HG02884 (cell line): ENCODE data around the gene PARM1.
"Not testable (repeated sequence)": the region's sequence is repeated elsewhere in the genome, so short reads cannot be mapped to it uniquely, and the experiment has no call there.

Experiments
- ATAC-seq: cut with Tn5 transposase; IDR thresholded peaks from one replicate; pipeline ENCODE4 v1.9.1; 2021; ENCODE audit warnings: mild to moderate bottlenecking, moderate library complexity; ENCODE audit not compliant: unreplicated experiment

The PARM1 gene

GRCh38 chr4:74982546-74983252 lies 49.8 kb downstream of the PARM1 start:
- no peak for ATAC-seq

- ATAC-seq: no peak
These were observed 50.3 kb downstream of the PARM1 start for GRCh38 chr4:74983253-74983635.

- ATAC-seq: no peak
These were observed 57.5 kb downstream of the PARM1 start for GRCh38 chr4:74990276-74990875.

GRCh38 chr4:74994436-74994835 lies 61.5 kb downstream of the PARM1 start:
- not testable (repeated sequence) for ATAC-seq

- ATAC-seq: no peak
These were observed 64.1 kb downstream of the PARM1 start for GRCh38 chr4:74996996-74997395.

GRCh38 chr4:74997948-74998729 lies 65.2 kb downstream of the PARM1 start:
- no peak for ATAC-seq

GRCh38 chr4:74999714-75000309 lies 66.9 kb downstream of the PARM1 start:
- ATAC-seq: no peak

GRCh38 chr4:75001871-75002270 lies 69.0 kb downstream of the PARM1 start:
- no peak for ATAC-seq

GRCh38 chr4:75002381-75002780 lies 69.5 kb downstream of the PARM1 start:
- no peak for ATAC-seq

GRCh38 chr4:75003979-75004378 lies 71.1 kb downstream of the PARM1 start:
- no peak for ATAC-seq

- ATAC-seq: peak; percentile 56
These were observed 72.1 kb downstream of the PARM1 start for GRCh38 chr4:75004755-75005668.

- no peak for ATAC-seq
These were observed 72.8 kb downstream of the PARM1 start for GRCh38 chr4:75005727-75006126.

- ATAC-seq: no peak
These were observed 75.0 kb downstream of the PARM1 start for GRCh38 chr4:75007891-75008290.

GRCh38 chr4:75009138-75009537 lies 76.2 kb downstream of the PARM1 start:
- no peak for ATAC-seq

GRCh38 chr4:75011131-75011795 lies 78.3 kb downstream of the PARM1 start:
- no peak for ATAC-seq

- ATAC-seq: no peak
These were observed 82.7 kb downstream of the PARM1 start for GRCh38 chr4:75015627-75016026.

GRCh38 chr4:75016472-75016871 lies 83.6 kb downstream of the PARM1 start:
- no peak for ATAC-seq

- no peak for ATAC-seq
These were observed 86.0 kb downstream of the PARM1 start for GRCh38 chr4:75018811-75019479.

GRCh38 chr4:75025431-75025830 lies 92.5 kb downstream of the PARM1 start:
- no peak for ATAC-seq
